Suppressor macrophage (primary cell): ENCODE measurements around the gene TMPRSS6.
A peak's percentile ranks its signal among the peaks of the same experiment; 100 is the strongest.

Experiments
- DNase-seq, 4 experiments: peaks; one replicate each; pipeline ENCODE4 v3.0.0-alpha.2; 2020 to 2022

TMPRSS6 gene

DNA sequence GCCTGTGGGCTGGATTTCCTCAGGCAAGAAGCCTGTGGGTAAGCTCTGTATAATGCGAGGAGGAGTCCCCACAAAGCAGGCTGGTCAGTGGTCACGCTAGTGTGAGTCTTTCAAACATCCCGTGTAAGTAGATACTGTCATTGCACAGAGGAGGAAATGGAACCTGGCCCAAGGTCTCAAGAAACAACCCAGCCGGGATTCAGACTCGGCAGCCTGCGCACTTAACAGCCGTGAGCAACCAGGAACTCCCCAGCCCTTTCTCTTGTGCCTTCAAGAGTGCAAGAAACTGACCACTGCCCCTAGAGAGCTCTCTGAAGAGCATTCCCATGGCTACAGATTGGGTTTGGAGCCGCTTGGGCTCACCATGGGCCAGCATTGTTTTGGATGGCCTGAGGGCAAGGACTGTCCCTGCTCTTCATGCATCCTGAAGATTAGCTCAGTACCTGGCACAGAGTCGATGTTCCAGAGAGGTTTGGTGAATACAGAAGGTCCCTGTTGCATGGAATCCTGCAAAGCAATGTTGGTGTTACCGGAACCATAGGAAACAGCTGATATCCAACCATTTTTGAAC, 83.9 kb downstream of the TMPRSS6 start:
- DNase-seq: no peak

DNA sequence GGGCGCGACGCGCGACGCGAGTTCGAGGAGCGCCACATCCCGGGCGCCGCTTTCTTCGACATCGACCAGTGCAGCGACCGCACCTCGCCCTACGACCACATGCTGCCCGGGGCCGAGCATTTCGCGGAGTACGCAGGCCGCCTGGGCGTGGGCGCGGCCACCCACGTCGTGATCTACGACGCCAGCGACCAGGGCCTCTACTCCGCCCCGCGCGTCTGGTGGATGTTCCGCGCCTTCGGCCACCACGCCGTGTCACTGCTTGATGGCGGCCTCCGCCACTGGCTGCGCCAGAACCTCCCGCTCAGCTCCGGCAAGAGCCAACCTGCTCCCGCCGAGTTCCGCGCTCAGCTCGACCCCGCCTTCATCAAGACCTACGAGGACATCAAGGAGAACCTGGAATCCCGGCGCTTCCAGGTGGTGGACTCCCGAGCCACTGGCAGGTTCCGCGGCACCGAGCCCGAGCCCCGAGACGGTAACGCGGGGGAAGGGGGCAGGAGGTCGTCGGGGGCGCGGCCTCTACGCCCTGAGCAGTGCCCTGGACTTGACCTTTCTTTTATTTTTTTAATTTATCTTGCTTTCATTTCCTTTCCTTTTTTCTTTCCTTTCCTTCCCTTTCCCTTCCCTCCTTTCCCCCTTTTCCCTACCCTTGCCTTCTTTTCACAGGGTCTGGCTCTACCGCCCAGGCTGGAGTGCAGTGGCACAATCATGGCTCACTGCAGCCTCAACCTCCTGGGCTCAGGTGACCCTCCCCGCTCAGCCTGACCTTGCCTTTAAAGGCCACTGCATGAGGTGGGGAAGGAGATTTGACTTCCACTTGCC, 85.0 kb downstream of the TMPRSS6 start:
- no peak for DNase-seq

DNA sequence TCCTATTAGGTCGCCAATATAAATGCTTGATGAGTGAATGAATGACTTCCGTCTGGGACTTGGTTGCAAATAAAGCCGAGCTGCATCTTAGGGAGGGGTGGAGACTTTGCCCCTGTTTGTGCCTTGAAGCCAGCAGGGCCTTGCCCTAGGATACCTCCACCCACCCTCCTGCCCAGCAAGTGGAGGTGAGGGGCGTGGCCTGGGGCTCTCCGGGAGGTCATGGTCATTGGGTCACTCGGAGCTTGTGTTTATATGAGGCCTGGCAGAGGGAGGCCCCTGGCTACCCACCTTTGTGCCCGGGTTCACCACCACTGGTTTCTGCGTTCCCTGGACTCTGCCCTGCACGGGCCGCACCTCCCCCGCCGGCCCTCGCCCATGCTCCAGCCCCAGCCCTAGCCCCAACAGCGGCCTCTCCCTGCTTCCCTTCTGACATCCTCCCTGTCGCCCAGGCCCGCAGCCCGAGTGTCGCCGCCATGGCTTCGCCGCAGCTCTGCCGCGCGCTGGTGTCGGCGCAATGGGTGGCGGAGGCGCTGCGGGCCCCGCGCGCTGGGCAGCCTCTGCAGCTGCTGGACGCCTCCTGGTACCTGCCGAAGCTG, 85.7 kb downstream of the TMPRSS6 start:
- DNase-seq: no peak

DNA sequence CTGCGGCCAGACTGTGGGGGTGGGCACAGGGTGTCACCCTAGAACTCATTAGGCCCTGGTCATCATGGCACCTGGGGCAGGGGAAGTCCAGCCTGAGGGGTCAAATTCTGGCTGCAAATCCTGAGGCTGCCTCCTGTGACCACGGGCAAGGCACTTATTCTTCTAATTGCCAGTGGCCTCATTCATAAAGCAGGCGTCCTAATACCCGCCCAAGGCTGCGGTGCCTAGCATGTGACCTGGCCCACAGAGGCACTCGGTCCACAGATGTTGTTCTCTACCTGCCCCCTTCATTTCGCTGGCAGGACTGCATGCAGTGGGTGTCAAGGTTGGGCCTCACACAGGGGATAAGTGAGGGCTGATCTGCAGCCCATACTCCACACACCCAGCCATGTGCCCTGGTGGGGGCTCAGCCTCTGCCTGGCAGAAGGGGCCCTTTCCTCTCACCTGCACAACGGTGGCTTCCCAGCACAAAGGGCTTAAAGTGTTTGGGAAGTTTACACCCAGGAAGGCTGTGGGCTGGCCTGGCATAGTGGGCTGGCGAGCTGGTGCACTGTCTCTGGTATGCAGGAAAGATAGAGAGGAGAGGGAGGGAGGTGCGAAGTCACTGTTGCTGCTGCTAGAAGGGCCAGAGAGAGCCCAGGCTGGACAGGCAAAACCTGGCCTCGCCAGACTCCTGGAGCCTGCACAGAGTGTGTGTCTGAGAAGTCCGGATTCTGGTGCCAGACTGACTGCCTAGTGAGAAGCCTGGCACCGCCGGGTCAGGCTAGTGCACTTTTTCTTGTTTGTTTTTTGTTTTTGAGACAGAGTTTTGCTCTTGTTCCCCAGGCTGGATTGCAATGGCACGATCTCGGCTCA, 86.8 kb downstream of the TMPRSS6 start:
- DNase-seq: no peak

DNA sequence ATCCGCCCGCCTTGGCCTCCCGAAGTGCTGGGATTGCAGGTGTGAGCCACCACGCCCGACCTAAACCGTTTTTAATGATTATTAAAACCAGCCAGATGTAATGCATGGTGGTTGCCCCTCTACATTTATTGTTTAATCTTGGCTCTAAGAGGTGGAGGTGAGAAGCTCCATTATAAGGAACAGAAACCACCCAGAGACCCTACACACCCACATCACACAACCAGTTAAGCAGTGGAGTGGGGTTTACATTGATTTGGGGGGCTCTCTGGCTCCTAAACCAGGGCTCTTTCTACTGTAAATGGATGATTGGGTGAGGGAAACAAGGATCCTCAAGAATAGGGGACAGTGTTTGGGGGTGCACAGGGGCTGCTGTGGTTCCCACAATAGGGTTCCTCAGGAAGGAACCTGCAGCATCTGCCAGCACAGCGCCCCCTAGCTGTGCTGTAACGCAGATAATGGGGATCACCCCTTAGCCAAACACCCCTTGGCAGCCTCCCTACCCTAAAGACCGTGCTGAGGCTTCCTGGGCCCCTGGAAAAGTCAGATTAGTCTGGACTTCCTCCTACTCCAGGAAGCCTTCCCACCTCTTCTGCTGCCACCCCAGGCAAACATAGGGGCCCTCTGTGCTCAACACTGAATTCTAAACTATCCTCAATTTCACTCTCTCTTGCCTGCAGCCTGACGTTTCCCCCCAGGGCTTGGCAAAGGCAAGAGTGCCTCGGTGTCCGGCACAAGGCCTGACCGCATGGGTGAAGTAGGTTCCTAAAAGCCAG, 87.6 kb downstream of the TMPRSS6 start:
- peak; percentile 72 to 90 (median 82) for DNase-seq

DNA sequence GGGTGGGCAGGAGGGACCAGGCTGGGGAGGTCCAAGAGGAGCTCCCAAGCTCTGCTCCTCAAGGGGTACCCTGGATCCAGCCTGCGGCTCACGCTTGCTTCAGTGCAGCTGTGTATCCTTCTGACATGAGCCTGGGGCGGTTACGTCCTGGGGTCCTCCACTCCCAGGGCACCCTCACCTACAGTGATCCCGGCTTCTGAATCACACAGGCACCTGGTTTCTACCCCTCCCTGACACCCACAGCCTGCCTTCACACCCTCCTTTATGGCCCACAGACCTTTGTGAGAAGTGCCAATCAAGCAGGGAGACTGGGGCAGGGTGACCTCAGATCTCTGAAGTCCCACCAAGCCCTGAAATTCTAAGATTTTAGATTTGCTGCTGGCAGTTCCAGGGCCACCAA, 88.5 kb downstream of the TMPRSS6 start:
- DNase-seq: no peak

DNA sequence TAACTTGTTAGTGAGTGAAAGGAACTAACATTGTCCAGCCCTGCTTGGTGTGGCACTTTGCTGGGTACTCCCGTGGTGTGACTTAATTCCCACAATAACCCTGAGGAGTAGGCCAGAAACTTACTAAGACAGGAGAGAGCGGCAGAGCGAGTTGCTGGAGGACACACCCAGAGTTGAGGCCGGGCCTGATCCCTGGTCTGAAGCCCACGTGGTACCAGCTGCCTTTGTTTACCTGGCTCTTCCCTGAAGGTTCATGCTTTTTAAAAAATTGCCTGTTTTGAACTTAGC, 89.4 kb downstream of the TMPRSS6 start:
- peak in 3 of 4 experiments; percentile 20 to 50 (median 44) for DNase-seq

DNA sequence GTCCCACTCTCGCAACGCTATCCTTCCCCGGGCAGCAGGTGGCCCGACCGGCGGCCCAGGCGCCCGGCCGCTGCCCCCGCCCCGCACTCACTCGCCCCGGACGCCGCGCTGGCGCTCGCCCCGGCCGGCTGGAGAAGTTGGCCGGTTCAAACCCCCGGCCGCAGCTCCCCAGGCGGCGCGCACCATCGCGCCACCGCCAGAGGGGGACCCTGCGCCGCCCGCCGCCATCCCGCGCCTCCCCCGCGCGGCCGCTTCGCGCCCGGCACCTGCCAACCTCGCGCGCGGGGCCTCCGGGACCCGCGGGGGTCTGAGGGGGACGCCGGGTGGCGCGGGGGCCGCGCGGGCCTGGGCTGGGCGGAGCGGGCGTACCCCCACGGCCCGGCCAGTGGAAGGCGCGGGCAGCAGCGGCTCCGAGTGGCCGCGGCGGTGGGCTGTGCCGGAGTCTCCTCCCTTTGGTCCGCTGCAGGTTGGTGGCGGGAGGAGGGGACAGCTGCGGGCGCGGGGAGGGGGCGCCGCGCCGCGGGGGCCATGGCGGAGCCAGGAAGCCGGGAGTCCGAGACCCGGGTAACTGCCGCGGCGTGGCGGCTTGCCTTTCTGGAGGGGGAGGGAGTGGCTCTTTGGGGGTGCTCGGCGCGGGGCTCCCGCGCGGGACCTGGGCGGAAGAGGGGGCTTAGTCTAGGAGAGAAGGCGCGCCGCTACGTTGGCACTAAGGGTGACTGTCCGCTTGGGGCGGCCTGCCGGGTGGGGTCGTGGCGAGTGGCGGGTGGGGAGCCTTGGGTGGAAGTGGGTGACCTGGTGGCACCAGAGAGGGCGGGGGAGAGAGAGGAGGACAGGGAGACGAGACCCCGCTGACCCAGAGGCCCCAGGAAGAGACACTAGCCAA, 90.0 kb downstream of the TMPRSS6 start, which contains the start of the genes MPST and TST:
Gene MPST (plus strand): TSS at position 434 of the 883 bp plus-strand sequence. CDS start 95 bp downstream, at position 529.
Gene TST (minus strand): TSS at position 139 of the 883 bp plus-strand sequence. CDS start 715 bp downstream, outside the sequence.
- peak; percentile 78 to 93 (median 84) for DNase-seq

DNA sequence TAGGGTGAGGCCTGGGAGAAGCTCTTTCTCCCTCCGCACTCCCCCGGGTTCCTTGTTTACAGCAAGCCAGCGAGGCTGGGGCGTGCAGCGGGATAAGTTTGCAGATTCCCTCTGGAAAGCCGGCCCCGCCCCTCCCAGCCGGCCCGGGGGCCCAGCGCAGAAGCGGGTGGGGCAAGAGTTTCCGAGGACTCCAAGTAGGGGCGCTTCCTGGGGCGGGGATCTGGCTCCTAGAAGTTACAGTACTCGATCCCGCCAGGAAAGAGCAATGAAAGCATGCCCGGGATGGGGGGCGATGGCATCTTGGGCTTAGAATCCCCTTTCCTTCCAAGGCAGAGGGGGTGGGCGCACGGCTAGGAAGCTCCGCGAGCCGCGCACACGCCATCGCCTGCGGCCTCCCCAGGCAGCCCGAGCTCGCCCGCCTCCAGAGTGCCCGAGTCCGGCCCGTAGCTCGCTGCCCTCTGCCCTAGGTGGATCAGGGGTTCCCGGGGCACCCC, 90.7 kb downstream of the TMPRSS6 start:
- peak in 3 of 4 experiments; percentile 26 to 61 (median 43) for DNase-seq

DNA sequence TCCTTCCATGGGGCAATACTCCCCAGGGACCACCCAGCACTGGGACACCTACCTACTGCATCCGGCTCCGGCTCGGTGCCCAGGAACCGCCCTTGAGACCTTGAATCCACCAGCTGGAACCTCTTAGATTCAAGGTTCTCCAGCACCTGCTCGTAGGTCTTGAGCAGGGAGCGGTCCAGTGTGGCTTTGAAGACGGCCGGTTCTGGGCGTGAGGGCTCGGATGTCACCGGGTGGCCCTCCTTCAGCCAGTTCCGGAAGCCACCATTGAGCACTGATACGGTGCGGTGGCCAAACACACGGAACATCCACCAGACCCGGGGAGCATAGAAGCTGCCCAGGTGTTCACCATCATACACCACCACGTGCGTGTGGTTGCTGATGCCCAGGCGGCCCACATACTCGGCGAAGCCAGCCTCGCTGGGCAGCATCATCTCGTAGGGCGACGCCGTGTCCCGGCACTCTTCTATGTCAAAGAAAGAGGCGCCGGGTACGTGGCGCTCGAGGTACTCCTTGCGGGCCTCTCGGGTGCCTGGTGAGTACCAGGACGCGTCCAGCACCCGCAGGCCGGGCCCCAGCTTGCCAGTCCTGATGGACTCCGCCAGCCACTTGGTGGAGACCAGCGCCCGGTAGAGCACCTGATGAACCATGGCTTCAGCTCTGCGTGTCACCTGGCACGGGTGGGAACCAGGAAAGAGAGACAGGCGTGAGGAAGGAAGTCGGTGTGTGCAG, 91.3 kb downstream of the TMPRSS6 start:
- DNase-seq: no peak

DNA sequence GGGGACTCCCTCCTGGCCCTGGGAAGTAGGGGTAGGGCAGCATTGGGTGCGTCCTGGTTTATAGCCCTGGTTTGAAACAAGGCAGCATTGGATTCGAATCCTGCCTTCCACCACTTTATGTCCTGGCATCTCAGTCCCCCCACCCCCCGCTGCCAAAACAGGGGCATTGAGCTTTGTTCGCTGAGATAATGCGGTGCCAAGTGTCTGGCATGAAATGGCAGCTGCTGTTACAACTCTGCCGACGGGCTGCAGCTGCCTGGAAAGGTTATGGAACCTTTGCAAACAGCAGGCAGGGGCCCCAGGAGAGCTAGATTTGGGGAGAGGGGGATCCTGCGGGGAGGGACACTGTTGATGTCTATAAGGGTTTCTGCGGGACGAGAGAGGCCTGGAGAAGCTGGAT, 92.2 kb downstream of the TMPRSS6 start:
- no peak for DNase-seq

DNA sequence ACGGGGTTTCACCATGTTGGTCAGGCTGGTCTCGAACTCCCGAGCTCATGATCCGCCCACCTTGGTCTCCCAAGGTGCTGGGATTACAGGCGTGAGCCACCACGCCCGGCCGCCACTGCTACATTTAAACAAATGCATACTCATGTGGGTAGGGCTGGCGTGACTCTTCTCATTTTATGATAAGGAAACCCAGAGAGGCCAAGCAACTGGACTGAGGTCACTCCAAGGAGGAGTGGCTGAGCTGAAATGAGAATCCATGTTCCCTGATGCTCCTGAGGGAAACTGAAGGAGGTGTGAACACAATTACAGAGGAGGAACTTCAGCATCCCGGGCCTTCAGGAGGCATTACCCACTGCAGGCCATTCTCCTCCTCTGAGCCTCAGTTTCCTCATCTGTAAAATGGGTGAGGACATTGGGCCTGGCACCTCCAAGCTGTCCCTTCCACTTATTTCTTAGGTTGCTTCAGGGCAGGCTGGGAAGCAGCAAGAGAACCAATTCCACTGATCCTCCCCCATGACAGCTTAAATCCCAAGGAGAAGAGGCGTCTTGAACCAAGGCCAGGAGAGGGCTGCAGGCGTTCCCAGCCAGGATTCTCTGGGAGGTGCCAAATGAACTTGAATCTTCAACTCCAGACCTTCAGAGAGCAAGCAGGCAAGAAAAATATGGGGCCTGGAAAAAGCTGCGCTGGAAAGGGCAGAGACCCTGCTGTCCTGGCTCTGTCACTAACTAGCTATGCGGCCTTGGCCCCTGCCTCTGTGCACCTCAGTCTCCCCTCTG, 93.2 kb downstream of the TMPRSS6 start:
- no peak for DNase-seq

DNA sequence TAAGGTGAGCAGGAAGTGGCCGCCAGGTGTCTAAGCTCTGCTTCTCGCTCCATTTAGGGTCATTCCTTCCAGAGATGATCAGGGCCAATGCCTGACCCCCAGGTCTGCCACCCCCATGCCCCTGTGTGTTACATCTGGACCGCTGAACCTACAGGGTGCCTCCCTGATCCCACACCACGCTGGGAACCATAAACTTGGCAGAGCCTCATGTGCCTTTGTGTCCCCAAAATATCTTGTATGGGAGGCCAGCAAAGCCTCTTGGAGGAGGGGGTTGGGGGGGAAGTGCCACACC, 94.0 kb downstream of the TMPRSS6 start:
- no peak for DNase-seq
